Eye (tissue), 1 donor: ENCODE measurements around the gene MRTFA.
A peak's percentile ranks its signal among the peaks of the same experiment; 100 is the strongest.
"Not testable (repeated sequence)": the region's sequence is repeated elsewhere in the genome, so short reads cannot be mapped to it uniquely, and the experiment has no call there.

Experiments used
- DNase-seq: peaks from one replicate; pipeline ENCODE4 v3.0.0-alpha.2; 2015

The MRTFA gene

DNA sequence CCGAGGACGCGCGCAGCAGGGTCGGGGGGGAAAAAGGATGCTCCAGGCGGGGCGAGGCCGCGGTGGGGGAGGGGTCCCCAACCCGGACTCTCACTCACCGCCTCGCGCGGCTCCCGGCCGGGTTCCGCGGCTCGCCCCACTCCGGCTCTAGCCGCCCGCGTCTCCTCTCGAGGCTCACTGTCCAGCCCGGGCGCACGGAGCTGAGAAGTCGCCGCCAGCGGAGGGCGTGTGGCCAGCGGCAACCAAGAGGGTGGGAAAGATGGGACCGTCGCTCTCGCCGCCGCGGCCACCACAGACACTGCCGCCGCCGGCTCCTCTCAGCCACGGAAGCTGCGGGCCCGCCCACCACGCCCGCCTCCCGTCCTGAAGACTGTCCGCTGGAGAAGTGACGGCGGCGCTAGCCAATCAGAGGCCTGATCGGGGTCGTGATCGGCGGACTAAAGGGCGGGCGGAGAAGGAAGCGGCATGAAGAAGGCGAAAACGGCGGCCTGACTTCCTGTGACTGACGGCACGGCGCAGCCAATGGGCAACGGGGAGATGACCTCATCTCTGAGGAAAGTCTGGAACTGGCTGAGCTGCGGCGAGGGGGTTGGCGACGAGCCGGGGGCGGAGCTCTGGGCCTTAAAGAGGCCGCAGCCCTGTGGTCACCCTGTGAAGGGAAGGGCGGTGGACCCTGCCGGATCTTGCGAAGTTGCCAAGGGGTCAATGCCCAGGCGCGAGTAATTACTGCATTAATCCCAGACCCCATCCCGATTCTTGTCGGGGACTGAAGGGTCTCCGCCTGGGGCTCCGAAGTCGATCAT lies at the start of gene MRTFA:
TSS of gene MRTFA (minus strand) at position 340 of the 803 bp plus-strand sequence.
- DNase-seq = peak; percentile 100

GRCh38 chr22:40685406-40685805 lies 48.9 kb upstream of the MRTFA start:
- no peak for DNase-seq

DNA sequence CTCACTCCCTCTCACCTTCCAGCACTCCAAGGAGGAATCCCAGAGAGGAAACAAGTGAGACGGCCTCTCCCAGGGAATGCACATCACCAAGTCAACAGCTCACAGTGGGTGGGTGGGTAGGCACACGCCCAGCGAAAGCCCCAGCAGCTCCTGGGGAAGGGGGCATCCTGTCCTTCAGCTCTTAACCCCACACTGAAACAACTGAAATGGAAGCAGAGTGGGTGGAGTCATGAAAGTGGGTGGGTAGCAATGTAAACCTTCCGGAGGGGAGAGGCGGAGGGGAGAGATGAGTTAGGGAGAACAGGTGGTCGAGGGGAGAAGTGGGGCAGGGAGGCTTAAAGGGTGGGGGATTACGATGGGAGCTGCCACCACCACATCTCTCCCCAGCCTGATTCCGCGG lies 48.2 kb upstream of the MRTFA start:
- DNase-seq = no peak

DNA sequence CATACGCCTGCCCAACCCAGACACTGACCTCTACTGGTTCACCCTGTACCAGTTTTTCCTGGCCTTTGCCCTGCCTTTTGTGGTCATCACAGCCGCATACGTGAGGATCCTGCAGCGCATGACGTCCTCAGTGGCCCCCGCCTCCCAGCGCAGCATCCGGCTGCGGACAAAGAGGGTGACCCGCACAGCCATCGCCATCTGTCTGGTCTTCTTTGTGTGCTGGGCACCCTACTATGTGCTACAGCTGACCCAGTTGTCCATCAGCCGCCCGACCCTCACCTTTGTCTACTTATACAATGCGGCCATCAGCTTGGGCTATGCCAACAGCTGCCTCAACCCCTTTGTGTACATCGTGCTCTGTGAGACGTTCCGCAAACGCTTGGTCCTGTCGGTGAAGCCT lies 44.9 kb upstream of the MRTFA start:
- DNase-seq = no peak

DNA sequence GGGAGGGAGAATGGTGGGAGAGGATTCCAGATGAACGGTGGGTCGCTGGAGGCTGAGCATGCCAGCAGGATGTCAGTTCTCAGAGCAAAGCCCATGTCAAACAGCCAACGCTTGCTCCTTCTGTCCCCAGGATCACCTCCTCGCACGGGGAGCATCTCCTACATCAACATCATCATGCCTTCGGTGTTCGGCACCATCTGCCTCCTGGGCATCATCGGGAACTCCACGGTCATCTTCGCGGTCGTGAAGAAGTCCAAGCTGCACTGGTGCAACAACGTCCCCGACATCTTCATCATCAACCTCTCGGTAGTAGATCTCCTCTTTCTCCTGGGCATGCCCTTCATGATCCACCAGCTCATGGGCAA lies 44.3 kb upstream of the MRTFA start:
- DNase-seq = no peak

- peak; percentile 69 for DNase-seq
These were observed 43.7 kb upstream of the MRTFA start for GRCh38 chr22:40679964-40680818.

DNA sequence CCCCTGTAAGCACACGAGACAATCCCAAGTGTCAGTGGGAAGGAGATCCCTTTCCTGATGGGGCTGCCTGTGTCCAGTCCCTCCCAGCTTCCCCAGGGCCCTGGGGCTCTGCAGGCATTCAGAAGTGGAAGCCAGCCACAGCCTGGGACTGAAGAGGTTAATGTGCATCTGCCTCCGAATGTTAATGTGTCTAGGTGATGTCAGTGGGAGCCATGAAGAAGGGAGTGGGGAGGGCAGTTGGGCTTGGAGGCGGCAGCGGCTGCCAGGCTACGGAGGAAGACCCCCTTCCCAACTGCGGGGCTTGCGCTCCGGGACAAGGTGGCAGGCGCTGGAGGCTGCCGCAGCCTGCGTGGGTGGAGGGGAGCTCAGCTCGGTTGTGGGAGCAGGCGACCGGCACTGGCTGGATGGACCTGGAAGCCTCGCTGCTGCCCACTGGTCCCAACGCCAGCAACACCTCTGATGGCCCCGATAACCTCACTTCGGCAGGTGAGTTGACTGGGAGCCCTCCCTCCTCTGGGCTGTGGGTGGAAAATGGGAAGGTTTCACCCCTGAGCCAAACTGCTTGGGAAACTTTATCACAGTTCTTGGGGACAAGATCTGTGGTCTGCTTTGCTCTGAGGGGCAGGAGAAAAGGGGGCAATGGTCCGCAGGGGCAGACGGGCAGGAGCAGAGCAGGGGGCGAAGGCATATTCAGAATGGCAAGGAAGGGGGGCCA lies 42.9 kb upstream of the MRTFA start, which contains the start of gene MCHR1:
TSS of gene MCHR1 (plus strand) at position 236 of the 715 bp plus-strand sequence. CDS start at position 405, 169 bp downstream.
- DNase-seq = peak; percentile 73

GRCh38 chr22:40678493-40679248 lies 42.2 kb upstream of the MRTFA start:
- no peak for DNase-seq

- DNase-seq = no peak
These were observed 40.1 kb upstream of the MRTFA start for GRCh38 chr22:40676644-40677043.

GRCh38 chr22:40676166-40676565 lies 39.6 kb upstream of the MRTFA start:
- DNase-seq = not testable (repeated sequence)

DNA sequence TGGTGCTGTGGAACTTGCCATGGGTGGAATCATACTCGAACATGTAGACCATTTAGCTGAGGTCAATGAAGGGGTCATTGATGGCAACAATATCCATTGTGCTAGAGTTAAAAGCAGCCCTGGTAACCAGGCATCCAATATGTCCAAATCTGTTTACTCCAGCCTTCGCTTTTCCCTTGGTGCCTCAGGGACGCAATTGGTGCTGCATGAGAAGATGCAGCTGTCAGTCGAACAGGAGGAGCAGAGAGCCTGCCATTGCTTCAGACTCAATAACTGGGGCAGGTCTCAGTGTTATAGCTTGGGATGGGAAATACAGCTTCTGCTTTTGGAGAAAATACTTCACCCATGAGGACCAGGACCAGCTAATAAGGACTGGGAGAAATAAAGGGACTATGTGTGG lies 37.8 kb upstream of the MRTFA start:
- DNase-seq = peak; percentile 52

DNA sequence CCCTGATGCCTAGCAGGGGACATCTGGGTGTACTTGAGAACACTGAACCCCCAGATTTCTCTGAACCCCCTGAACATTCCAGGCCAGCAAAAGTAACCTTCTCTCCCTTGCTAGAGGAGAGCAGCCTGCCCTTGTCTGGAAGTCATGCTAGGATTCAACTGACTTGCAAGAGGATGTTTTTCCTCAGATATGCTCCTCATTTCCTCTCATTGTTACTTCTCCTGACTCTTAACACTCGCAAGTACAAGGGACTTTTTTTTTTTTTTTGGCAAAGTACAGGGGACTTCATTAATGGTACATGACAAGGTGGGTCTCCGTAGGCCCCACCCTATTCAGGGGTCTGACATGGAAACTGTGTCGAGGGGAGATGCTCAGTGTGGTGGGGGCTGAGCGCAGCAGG lies 36.5 kb upstream of the MRTFA start:
- no peak for DNase-seq

GRCh38 chr22:40671796-40672360 lies 35.4 kb upstream of the MRTFA start:
- DNase-seq = no peak

GRCh38 chr22:40671369-40671768 lies 34.9 kb upstream of the MRTFA start:
- no peak for DNase-seq

- DNase-seq = no peak
These were observed 33.5 kb upstream of the MRTFA start for GRCh38 chr22:40670058-40670457.

GRCh38 chr22:40668611-40669411 lies 32.3 kb upstream of the MRTFA start:
- no peak for DNase-seq

DNA sequence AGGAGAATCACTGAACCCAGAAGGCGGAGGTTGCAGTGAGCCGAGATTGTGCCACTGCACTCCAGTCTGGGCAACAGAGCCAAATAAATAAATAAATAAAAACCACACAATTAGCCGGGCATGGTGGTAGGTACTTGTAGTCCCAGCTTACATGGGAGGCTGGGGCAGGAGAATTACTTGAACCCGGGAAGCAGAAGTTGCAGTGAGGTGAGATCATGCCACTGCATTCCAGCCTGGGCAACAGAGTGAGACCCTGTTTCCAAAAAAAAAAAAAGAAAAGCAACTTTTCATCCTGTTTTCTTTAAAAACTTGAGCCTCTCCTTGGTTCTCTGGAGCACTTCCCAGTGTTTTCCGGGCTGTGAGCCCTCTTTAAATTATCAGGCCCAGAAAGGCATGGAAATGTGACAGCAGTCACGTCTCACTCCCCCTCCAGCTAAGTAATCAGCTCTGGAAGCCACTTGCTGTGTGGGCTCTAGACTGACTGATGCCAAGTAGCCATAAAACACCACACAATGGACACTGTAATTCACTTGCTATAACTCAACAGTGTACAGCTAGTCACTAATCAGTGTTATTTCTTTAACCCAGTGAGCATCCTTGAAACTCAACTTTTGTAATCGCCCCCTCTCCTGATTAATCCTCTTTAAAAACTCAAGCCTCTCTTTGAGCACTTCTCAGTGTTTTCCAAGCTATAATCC lies 29.8 kb upstream of the MRTFA start:
- no peak for DNase-seq

GRCh38 chr22:40665312-40665711 lies 28.8 kb upstream of the MRTFA start:
- no peak for DNase-seq

DNA sequence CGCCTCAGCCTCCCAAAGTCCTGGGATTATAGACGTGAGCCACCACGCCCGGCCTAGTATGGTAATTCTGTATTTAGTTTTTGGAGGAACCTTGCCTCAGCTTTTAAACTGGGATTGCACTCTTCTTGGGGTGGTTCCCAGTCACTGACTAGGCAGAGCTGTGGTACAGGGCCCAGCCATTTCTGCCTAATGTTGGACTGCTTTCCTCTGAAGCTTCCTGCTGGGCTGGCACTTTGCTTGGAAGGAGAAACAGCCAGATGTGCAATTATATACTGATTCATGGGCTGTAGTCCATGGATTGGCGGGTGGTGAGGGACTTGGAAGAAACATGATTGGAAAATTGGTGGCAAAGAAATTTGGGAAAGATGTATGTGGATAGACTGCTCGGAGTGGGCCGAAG lies 25.2 kb upstream of the MRTFA start:
- no peak for DNase-seq

GRCh38 chr22:40660730-40661129 lies 24.2 kb upstream of the MRTFA start:
- DNase-seq = no peak

- no peak for DNase-seq
These were observed 22.6 kb upstream of the MRTFA start for GRCh38 chr22:40659166-40659565.
